Measurements from ENCODE around the gene NEU1. TPM values are rescaled to one million over a fixed set of nuclear protein-coding genes. Genes with fewer than 3 reads are reported as not detected.

The NEU1 gene
- total RNA-seq, 1 experiment from 2014 or later = 133 TPM

GRCh38 chr6:31896493-31896855 lies 33.9 kb upstream of the NEU1 start:
- peaks cover 34% of the 10 kb centered on the region for H3K4me1 Mint-ChIP-seq (ENCODE audit: low read depth, unreplicated experiment)
- H3K9me3 Mint-ChIP-seq (ENCODE audit: low read depth, unreplicated experiment) = no peaks in the 10 kb centered on the region
- H3K4me3 Mint-ChIP-seq (ENCODE audit: low read depth, unreplicated experiment) = peak overlapping the region; percentile 99
- H3K27me3 Mint-ChIP-seq (ENCODE audit: unreplicated experiment) = no peaks in the 10 kb centered on the region
- DNase-seq = no peak
- TF ChIP-seq, protein P1, sequence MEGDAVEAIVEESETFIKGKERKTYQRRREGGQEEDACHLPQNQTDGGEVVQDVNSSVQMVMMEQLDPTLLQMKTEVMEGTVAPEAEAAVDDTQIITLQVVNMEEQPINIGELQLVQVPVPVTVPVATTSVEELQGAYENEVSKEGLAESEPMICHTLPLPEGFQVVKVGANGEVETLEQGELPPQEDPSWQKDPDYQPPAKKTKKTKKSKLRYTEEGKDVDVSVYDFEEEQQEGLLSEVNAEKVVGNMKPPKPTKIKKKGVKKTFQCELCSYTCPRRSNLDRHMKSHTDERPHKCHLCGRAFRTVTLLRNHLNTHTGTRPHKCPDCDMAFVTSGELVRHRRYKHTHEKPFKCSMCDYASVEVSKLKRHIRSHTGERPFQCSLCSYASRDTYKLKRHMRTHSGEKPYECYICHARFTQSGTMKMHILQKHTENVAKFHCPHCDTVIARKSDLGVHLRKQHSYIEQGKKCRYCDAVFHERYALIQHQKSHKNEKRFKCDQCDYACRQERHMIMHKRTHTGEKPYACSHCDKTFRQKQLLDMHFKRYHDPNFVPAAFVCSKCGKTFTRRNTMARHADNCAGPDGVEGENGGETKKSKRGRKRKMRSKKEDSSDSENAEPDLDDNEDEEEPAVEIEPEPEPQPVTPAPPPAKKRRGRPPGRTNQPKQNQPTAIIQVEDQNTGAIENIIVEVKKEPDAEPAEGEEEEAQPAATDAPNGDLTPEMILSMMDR (IDR thresholded peaks at IDR 0.05; ENCODE audit: unreplicated experiment) = no peak
- CTCF ChIA-PET = interaction anchor here (2.5 kb wide), 1 partner anchor 49 kb away, joined by 16 read pairs; the partner anchor contains the start of gene CFB
- peak overlapping the region; percentile 83 for H3K27ac Mint-ChIP-seq (ENCODE audit: unreplicated experiment)
- intact Hi-C loops (cut with micrococcal nuclease; ENCODE audit: unreplicated experiment) = no loop called here
- no TSS peak for BruUV-seq (replicated peaks)
- H3K36me3 Mint-ChIP-seq (ENCODE audit: insufficient read depth, unreplicated experiment) = peaks cover 96% of the 10 kb centered on the region

- CTCF ChIA-PET = no interaction called here
- Mint-ChIP-seq H3K27ac (ENCODE audit: unreplicated experiment) (no peak overlapping the region), H3K4me1 (ENCODE audit: low read depth, unreplicated experiment) (peaks cover 15% of the 10 kb centered on the region), H3K36me3 (ENCODE audit: insufficient read depth, unreplicated experiment) (peaks cover 84% of the 10 kb centered on the region), H3K27me3 (ENCODE audit: unreplicated experiment) (no peaks in the 10 kb centered on the region), H3K4me3 (ENCODE audit: low read depth, unreplicated experiment) (no peak overlapping the region), H3K9me3 (ENCODE audit: low read depth, unreplicated experiment) (no peaks in the 10 kb centered on the region)
- intact Hi-C loops (cut with micrococcal nuclease; ENCODE audit: unreplicated experiment) = no loop called here
- BruUV-seq (replicated peaks) = no TSS peak
- TF ChIP-seq, protein P1 (IDR thresholded peaks at IDR 0.05; ENCODE audit: unreplicated experiment) = no peak
- DNase-seq = no peak
Observed at GRCh38 chr6:31892821-31893220, 30.2 kb upstream of the NEU1 start.

DNA sequence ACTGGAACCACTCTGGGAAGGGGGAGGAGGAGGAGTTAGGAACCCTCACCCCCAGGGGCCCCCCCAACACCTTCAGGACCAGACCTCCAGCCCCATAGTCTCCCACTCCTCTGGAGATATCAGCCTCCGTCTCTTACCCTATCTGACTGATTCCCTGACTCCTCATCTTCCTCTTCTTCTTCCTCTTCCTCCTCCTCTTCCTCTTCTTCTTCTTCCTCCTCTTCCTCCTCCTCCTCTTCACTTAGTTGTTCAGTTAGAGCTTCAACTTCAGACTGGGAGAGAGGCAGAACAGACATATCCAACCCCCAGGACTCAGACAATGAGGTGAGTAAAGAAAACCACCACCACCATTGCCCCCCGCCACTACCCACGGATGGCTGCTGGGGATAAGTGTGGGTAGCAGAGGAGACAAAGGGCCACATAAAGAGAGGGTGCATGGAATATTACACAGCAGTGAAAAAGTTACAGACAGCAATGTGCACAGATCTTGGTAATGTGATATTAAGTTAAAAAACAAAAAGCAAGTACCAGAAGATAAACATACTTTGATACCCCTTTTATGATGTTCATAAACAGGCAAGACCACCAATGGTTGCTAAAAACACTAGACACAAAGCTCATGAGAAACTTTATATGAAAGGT lies 26.8 kb upstream of the NEU1 start:
- no peak for DNase-seq
- TF ChIP-seq, protein P1 (IDR thresholded peaks at IDR 0.05; ENCODE audit: unreplicated experiment) = no peak
- peaks cover 77% of the 10 kb centered on the region for H3K36me3 Mint-ChIP-seq (ENCODE audit: insufficient read depth, unreplicated experiment)
- no peaks in the 10 kb centered on the region for H3K9me3 Mint-ChIP-seq (ENCODE audit: low read depth, unreplicated experiment)
- no peak overlapping the region for H3K27ac Mint-ChIP-seq (ENCODE audit: unreplicated experiment)
- no TSS peak for BruUV-seq (replicated peaks)
- no peaks in the 10 kb centered on the region for H3K4me1 Mint-ChIP-seq (ENCODE audit: low read depth, unreplicated experiment)
- H3K27me3 Mint-ChIP-seq (ENCODE audit: unreplicated experiment) = no peaks in the 10 kb centered on the region
- no peak overlapping the region for H3K4me3 Mint-ChIP-seq (ENCODE audit: low read depth, unreplicated experiment)
- CTCF ChIA-PET = interaction anchor here (0.7 to 1.3 kb wide), 3 partner anchors 9 to 333 kb away, joined by 3 to 4 read pairs (median 4); no protein-coding TSS in a partner anchor
- intact Hi-C loops (cut with micrococcal nuclease; ENCODE audit: unreplicated experiment) = no loop called here

DNA sequence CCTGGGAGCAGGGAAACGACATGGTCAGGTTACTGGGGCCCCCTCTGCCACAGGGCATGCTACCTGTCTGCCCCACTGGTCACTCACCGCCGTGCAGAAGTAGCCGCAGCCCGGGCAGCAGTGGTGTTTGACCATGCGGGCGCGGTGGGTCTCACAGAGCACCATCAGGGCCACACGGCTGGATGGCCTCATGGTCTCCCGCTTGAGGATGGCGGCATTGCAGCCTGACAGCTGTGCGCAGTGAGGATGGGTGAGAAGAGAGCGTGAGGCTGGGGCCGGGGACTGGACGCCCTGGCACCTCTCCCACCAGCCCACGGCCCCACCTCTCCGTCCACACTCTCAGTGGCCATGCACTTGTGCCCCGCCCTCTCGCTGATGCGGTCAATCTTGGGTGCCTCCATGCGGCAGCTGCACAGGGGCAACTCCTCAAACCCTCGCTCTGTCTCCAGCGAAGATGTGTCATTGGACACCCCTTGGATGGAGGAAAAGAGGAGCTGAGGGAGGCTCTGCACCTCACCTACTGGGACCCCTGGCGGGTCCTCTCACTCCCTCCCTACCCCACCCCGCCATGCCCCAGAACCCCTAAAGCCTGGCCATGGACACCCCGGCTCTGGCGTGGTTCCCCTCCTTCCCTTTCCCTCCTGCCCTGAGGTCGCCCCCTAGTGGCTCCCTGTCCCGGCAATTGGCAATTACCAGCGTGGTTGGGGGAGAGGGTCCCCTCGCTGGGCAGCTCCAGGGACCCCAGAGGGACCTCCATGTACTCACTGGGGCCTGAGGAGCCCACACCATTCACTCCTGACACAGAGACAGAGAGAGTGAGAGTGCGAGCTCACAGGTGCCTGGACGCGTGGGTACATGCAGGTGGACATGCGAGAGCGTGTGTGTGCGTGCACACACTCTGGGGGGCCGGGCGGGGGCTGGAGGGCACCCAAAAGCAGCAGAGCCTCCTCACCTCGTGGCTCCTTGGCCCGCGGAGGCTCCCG lies 25.9 kb upstream of the NEU1 start:
- Mint-ChIP-seq H3K9me3 (ENCODE audit: low read depth, unreplicated experiment) (no peaks in the 10 kb centered on the region), H3K4me3 (ENCODE audit: low read depth, unreplicated experiment) (no peak overlapping the region), H3K27me3 (ENCODE audit: unreplicated experiment) (no peaks in the 10 kb centered on the region), H3K36me3 (ENCODE audit: insufficient read depth, unreplicated experiment) (peaks cover 78% of the 10 kb centered on the region), H3K4me1 (ENCODE audit: low read depth, unreplicated experiment) (no peaks in the 10 kb centered on the region), H3K27ac (ENCODE audit: unreplicated experiment) (no peak overlapping the region)
- DNase-seq = peak; percentile 78
- CTCF ChIA-PET = interaction anchor here (0.7 to 1.0 kb wide), 4 partner anchors 9 to 332 kb away, joined by 3 to 5 read pairs (median 4); partner anchors contain the start of gene EHMT2
- intact Hi-C loops (cut with micrococcal nuclease; ENCODE audit: unreplicated experiment) = no loop called here
- TF ChIP-seq, protein P1 (IDR thresholded peaks at IDR 0.05; ENCODE audit: unreplicated experiment) = peak; percentile 94
- BruUV-seq (replicated peaks) = TSS peak; percentile 34
